ENCODE measurements around the gene USP6NL. TPM values are rescaled to one million over a fixed set of nuclear protein-coding genes. Genes with fewer than 3 reads are reported as not detected.

USP6NL gene
- polyA plus RNA-seq, 1 of the 3 experiments (the other 2 are of a cell fraction) = 8.9 TPM

DNA sequence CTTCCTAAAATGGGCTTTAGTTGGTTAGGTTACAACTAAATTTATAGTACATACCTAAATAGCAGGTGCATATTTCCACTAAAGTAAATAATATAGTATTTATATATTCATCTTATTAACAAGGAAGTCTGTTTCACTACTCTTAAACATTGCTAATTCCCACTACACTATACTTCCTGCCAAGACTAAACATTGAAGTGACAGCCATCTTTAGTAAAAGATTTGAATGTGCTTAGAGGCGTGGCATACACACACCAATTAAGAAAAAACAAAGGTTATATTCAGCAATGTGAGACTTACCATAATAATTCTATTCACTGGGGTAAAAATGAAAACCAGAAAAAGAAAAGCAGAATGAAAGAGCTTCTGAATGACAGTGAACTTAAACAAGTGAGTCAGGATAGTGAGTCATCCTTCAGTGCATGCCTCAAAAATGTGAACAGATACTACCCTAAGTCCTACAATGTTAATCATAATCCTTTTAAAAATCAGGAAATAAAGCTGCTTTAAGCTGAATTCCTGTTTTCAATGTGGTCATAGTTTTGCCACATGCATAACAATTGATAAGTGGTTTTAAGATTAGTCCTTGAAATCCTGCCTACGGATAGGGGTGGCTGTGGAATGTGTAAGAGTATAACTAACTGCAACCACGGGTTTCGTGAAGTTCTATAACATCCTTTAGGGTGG is 59.4 kb downstream of the USP6NL start (continued):
- TF ChIP-seq MEF2A (IDR thresholded peaks at IDR 0.05; ENCODE audit: borderline replicate concordance, low read depth) = no peak
- no peak for TF ChIP-seq EZH2phosphoT487 (IDR thresholded peaks at IDR 0.05; ENCODE audit: borderline replicate concordance, low read depth)
- TF ChIP-seq YY1 (IDR thresholded peaks at IDR 0.05; ENCODE audit: low read depth) = no peak
- TF ChIP-seq RXRA (IDR thresholded peaks at IDR 0.05; ENCODE audit: borderline replicate concordance, low read depth) = no peak
- TF ChIP-seq TCF12 (IDR thresholded peaks at IDR 0.05) = peak; percentile 83
- TF ChIP-seq NRF1 (IDR thresholded peaks at IDR 0.05; ENCODE audit: low read depth, low read length) = no peak
- TF ChIP-seq POLR2AphosphoS5 (IDR thresholded peaks at IDR 0.05; ENCODE audit: low read depth, low read length) = peak; percentile 48; the same call in 1 of the 2 replicates
- TF ChIP-seq PBX3 (IDR thresholded peaks at IDR 0.05) = peak; percentile 95
- TF ChIP-seq RCOR1 (IDR thresholded peaks at IDR 0.05; ENCODE audit: low read length) = no peak
- TF ChIP-seq GATA2 (CRISPR knock-in tag; IDR thresholded peaks at IDR 0.05) = no peak
- TF ChIP-seq CTCF (IDR thresholded peaks at IDR 0.05) = no peak
- TF ChIP-seq GABPA (IDR thresholded peaks at IDR 0.05; ENCODE audit: low read depth) = no peak
- TF ChIP-seq, protein P1, sequence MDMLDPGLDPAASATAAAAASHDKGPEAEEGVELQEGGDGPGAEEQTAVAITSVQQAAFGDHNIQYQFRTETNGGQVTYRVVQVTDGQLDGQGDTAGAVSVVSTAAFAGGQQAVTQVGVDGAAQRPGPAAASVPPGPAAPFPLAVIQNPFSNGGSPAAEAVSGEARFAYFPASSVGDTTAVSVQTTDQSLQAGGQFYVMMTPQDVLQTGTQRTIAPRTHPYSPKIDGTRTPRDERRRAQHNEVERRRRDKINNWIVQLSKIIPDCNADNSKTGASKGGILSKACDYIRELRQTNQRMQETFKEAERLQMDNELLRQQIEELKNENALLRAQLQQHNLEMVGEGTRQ (IDR thresholded peaks at IDR 0.05; ENCODE audit: borderline replicate concordance, low read depth, low read length) = no peak
- no peak for TF ChIP-seq RFX5 (IDR thresholded peaks at IDR 0.05; ENCODE audit: low read length)
- TF ChIP-seq CHD2 (IDR thresholded peaks at IDR 0.05; ENCODE audit: low read length, partially characterized antibody) = no peak
- TF ChIP-seq, protein P2, sequence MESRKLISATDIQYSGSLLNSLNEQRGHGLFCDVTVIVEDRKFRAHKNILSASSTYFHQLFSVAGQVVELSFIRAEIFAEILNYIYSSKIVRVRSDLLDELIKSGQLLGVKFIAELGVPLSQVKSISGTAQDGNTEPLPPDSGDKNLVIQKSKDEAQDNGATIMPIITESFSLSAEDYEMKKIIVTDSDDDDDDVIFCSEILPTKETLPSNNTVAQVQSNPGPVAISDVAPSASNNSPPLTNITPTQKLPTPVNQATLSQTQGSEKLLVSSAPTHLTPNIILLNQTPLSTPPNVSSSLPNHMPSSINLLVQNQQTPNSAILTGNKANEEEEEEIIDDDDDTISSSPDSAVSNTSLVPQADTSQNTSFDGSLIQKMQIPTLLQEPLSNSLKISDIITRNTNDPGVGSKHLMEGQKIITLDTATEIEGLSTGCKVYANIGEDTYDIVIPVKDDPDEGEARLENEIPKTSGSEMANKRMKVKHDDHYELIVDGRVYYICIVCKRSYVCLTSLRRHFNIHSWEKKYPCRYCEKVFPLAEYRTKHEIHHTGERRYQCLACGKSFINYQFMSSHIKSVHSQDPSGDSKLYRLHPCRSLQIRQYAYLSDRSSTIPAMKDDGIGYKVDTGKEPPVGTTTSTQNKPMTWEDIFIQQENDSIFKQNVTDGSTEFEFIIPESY (IDR thresholded peaks at IDR 0.05; ENCODE audit: borderline replicate concordance, low read depth) = no peak
- no peak for TF ChIP-seq FOXM1 (IDR thresholded peaks at IDR 0.05; ENCODE audit: low read depth)
- TF ChIP-seq, protein P3, sequence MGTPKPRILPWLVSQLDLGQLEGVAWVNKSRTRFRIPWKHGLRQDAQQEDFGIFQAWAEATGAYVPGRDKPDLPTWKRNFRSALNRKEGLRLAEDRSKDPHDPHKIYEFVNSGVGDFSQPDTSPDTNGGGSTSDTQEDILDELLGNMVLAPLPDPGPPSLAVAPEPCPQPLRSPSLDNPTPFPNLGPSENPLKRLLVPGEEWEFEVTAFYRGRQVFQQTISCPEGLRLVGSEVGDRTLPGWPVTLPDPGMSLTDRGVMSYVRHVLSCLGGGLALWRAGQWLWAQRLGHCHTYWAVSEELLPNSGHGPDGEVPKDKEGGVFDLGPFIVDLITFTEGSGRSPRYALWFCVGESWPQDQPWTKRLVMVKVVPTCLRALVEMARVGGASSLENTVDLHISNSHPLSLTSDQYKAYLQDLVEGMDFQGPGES (IDR thresholded peaks at IDR 0.05; ENCODE audit: low read depth, low read length) = no peak
- peak; percentile 99 for TF ChIP-seq FOSL2 (IDR thresholded peaks at IDR 0.05; ENCODE audit: borderline replicate concordance, low read depth)
- no peak; the same call in 1 of the 2 replicates for TF ChIP-seq NFIC (IDR thresholded peaks at IDR 0.05; ENCODE audit: borderline replicate concordance)
